ENCODE measurements around the gene VDAC2. TPM values are rescaled to one million over a fixed set of nuclear protein-coding genes. Genes with fewer than 3 reads are reported as not detected.
"Not testable (repeated sequence)": the region's sequence is repeated elsewhere in the genome, so short reads cannot be mapped to it uniquely, and the experiment has no call there.

VDAC2 gene
- total RNA-seq, 3 donors from 2014 or later = 265 to 296 (median 284) TPM

DNA sequence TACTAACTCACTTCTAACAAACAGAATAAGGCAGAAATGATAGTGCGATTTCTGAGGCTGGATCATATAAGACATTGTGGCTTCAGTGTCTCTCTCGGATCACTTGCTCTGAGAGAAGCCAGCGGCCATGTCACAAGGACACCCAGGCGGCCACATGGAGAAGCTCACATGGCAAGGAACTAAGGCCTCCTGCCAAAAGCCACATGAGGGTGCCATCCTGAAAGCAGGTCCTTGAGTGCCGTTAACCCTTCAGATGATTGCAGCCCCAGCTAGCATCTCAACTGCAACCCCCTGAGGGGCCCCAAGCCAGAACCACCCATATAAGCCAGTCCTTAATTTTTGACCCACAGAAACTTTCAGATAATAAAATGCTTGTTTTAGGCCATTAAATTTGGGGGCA is 6.9 kb upstream of the VDAC2 start:
- H3K9me3 ChIP-seq = no peaks in the 10 kb centered on the region
- ATAC-seq (no peak), DNase-seq (no peak)
- H3K4me3 ChIP-seq = no peak overlapping the region
- no peaks in the 10 kb centered on the region for H3K36me3 ChIP-seq (ENCODE audit: low read depth)
- no peaks in the 10 kb centered on the region for H3K4me1 ChIP-seq (ENCODE audit: low read depth)
- TF ChIP-seq, protein P1, sequence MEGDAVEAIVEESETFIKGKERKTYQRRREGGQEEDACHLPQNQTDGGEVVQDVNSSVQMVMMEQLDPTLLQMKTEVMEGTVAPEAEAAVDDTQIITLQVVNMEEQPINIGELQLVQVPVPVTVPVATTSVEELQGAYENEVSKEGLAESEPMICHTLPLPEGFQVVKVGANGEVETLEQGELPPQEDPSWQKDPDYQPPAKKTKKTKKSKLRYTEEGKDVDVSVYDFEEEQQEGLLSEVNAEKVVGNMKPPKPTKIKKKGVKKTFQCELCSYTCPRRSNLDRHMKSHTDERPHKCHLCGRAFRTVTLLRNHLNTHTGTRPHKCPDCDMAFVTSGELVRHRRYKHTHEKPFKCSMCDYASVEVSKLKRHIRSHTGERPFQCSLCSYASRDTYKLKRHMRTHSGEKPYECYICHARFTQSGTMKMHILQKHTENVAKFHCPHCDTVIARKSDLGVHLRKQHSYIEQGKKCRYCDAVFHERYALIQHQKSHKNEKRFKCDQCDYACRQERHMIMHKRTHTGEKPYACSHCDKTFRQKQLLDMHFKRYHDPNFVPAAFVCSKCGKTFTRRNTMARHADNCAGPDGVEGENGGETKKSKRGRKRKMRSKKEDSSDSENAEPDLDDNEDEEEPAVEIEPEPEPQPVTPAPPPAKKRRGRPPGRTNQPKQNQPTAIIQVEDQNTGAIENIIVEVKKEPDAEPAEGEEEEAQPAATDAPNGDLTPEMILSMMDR (IDR thresholded peaks at IDR 0.05) = no peak
- intact Hi-C loops (cut with DNase I, micrococcal nuclease) = no loop called here

DNA sequence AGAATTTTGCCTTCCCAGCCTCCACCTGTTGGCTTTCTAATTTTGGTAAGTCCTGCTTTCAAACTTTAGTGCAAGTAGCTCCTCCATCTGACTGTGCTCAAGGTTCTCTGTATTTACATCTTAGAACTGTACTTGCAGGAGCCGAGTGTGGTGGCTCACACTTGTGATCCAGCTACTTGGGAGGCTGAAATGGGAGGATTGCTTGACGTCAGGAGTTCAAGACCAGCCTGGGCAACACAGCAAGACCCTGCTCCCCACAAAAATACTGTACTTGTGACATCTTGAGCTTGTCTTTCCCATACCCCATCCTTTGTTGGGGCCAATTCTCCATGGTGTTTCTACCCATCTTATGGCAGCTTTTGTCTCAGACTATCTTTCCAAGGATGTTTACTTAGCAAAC is 4.7 kb upstream of the VDAC2 start:
- no peaks in the 10 kb centered on the region for H3K4me1 ChIP-seq (ENCODE audit: low read depth)
- TF ChIP-seq, protein P1 (IDR thresholded peaks at IDR 0.05) = no peak
- intact Hi-C loops (cut with DNase I, micrococcal nuclease) = no loop called here
- H3K9me3 ChIP-seq = no peaks in the 10 kb centered on the region
- no peak for ATAC-seq
- DNase-seq = no peak
- no peak overlapping the region for H3K4me3 ChIP-seq
- H3K36me3 ChIP-seq (ENCODE audit: low read depth) = no peaks in the 10 kb centered on the region

DNA sequence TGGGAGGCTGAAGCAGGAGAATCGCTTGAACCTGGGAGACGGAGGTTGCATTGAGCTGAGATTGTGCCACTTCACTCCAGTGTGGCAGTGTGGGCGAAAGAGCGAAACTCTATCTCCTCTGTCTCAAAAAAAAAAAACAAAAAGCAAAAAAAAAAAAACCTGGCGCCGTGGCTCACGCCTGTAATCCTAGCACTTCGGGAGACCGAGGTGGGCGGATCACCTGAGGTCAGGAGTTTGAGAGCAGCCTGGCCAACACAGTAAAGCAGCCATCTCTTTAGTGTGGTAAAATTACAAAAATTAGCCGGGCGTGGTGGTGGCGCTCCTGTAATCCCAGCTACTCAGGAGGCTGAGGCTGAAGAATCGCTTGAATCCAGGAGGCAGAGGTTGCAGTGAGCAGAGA is 4.0 kb upstream of the VDAC2 start:
- DNase-seq = not testable (repeated sequence)

DNA sequence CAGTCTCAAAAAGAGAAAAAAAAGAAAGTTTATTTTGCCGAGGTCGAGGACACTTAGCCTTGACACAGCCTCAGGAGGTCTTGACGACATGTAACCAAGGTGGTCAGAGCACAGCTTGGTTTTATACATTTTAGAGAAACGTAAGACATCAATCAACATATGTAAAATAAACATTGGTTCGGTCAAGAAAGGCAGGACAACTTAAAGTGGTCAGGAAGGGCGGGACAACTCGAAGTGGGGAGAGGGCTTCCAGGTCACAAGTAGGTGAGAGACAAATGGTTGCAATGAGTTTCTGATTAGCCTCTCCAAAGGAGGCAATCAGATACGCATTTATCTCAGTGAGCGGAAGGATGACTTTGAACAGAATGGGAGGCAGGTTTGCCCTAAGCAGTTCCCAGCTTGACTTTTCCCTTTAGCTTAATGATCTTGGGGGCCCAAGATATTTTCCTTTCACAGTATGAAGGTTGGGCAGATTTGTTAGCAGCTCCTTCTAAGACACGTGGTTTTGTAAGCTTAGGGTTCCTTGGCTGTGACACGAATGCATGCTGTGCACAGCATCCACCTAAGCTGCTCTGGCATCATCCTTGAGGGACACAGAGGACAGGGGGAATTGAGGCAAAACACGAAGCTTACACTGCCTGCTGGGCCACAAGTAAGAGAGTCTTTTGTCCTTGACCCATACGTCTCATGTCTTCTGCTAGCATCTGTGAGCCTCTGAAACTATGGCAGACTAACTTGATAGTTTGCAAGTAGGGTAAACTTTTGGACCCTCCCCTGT is 3.3 kb upstream of the VDAC2 start:
- H3K4me1 ChIP-seq (ENCODE audit: low read depth) = peaks cover 7% of the 10 kb centered on the region
- no peak for ATAC-seq
- no peak for DNase-seq

More for the DNA sequence above, 4.0 kb upstream of the VDAC2 start:
- intact Hi-C loops (cut with DNase I, micrococcal nuclease); H3K4me3 ChIP-seq; H3K36me3 ChIP-seq (ENCODE audit: low read depth); H3K4me1 ChIP-seq (ENCODE audit: low read depth); ATAC-seq; H3K9me3 ChIP-seq: not testable (repeated sequence)

DNA sequence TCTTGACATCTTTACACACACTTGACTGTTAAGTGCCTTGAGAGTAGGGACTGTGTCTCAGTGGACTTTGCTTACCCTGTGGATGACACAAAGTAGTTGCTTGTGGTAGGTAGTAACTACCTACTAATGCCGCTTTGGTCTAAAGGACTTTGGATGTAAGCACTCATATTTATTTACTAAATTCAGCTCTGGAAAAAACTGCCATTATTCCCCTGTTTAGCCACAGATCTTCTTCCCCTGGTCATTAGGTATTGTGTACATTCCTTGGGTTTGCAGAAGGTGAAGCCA is 2.8 kb upstream of the VDAC2 start:
- Histone ChIP-seq H3K9me3 (no peaks in the 10 kb centered on the region), H3K4me1 (ENCODE audit: low read depth) (peaks cover 13% of the 10 kb centered on the region), H3K4me3 (no peak overlapping the region), H3K36me3 (ENCODE audit: low read depth) (no peaks in the 10 kb centered on the region)
- intact Hi-C loops (cut with DNase I, micrococcal nuclease) = no loop called here
- TF ChIP-seq, protein P1 (IDR thresholded peaks at IDR 0.05) = no peak
- DNase-seq (no peak), ATAC-seq (no peak)

More for the DNA sequence above, 3.3 kb upstream of the VDAC2 start:
- no peaks in the 10 kb centered on the region for H3K36me3 ChIP-seq (ENCODE audit: low read depth)
- H3K9me3 ChIP-seq = no peaks in the 10 kb centered on the region
- no peak overlapping the region for H3K4me3 ChIP-seq
- TF ChIP-seq, protein P1 (IDR thresholded peaks at IDR 0.05) = no peak
- intact Hi-C loops (cut with DNase I, micrococcal nuclease) = no loop called here

DNA sequence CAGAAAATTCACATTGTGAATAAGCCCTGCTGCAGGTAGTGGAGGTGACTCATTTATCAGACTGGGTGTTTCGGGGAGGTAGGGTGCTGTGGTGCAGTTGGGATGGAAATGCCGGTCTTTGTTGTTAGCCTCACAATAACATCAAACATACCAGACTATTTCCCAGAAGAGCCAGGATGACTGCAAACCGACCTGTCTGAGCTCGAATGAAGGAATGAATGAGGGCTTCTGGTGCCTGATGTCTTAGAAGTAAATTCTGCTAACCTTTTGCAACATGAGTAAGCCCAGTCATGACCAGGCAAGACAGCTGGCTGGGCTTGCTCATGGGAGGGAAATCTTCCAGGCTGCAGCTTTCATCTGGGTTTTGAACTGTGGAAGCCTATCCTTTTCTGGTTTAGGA is 2.4 kb upstream of the VDAC2 start:
- Histone ChIP-seq H3K36me3 (ENCODE audit: low read depth) (no peaks in the 10 kb centered on the region), H3K9me3 (no peaks in the 10 kb centered on the region), H3K4me3 (no peak overlapping the region), H3K4me1 (ENCODE audit: low read depth) (peaks cover 17% of the 10 kb centered on the region)
- TF ChIP-seq, protein P1 (IDR thresholded peaks at IDR 0.05) = no peak
- no peak for ATAC-seq
- intact Hi-C loops (cut with DNase I, micrococcal nuclease) = no loop called here
- DNase-seq = no peak

All from mucosa of descending colon (tissue), 3 donors.